IPS-18a (cell line): ENCODE measurements around the gene ADCY1.

Source experiments
- H3K27ac ChIP-seq: one replicate; pipeline ENCODE4 v1.5.1; 2013; ENCODE audit warnings: low read length
- H3K27me3 ChIP-seq: one replicate; pipeline ENCODE4 v1.6.1; 2013; ENCODE audit warnings: mild to moderate bottlenecking, low read length; ENCODE audit not compliant: control insufficient read depth, insufficient read depth
- H3K36me3 ChIP-seq: one replicate; pipeline ENCODE4 v1.6.1; 2013; ENCODE audit warnings: low read depth, low read length; ENCODE audit not compliant: control insufficient read depth
- H3K4me1 ChIP-seq: one replicate; pipeline ENCODE4 v1.6.1; 2013; ENCODE audit warnings: low read depth, low read length; ENCODE audit not compliant: control insufficient read depth
- H3K4me3 ChIP-seq: one replicate; pipeline ENCODE4 v1.5.1; 2013; ENCODE audit warnings: low read length
- H3K9ac ChIP-seq: one replicate; pipeline ENCODE4 v1.6.1; 2013; ENCODE audit warnings: mild to moderate bottlenecking, low read length, moderate library complexity
- H3K9me3 ChIP-seq: one replicate; pipeline ENCODE4 v1.6.1; 2013; ENCODE audit warnings: low read depth, low read length; ENCODE audit not compliant: control insufficient read depth

The ADCY1 gene

DNA sequence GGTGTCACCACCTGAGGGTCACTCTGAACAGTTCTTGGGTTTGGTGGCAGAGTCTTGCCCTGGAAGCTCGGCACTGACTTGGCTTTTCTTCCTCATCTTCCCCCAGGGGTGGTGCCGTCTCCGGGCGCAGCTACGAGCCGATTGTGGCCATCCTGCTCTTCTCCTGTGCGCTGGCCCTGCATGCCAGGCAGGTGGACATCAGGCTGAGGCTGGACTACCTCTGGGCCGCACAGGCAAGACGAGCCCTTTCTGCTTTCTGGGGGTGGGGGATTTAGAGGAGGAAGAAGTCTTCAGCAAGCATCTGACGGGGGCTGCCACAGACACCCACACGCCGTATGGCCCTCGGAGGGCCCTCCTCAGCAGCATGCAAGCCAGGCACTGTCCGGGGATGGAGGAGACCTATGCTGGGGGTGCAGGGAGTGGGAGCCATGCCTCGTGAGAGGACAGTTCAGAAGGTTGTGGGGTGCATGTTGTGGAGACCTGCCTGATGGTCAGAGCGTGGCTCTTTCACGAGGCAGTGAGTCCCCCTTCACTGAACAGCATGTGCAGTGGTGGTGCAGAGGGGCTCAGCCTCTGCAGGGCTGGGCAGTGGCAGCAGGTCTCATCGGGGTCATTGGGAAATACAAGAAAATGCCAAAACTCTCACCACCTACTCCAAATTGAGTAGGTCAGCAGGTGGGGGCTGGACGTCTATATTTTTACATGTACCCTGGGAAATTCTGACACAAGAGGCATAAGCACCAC, 112.4 kb downstream of the ADCY1 start:
- Histone ChIP-seq H3K4me3 (no peak overlapping the region), H3K27ac (no peak overlapping the region)

GRCh38 chr7:45687185-45687560, 113.0 kb downstream of the ADCY1 start:
- H3K9me3 ChIP-seq = no peaks in the 10 kb centered on the region
- H3K27me3 ChIP-seq = no peaks in the 10 kb centered on the region
- no peaks in the 10 kb centered on the region for H3K4me1 ChIP-seq
- H3K9ac ChIP-seq = no peak overlapping the region
- H3K4me3 ChIP-seq = no peak overlapping the region
- H3K27ac ChIP-seq = no peak overlapping the region
- peaks cover 5% of the 10 kb centered on the region for H3K36me3 ChIP-seq

More for the DNA sequence above, 112.4 kb downstream of the ADCY1 start:
- H3K9ac ChIP-seq = no peak overlapping the region
- no peaks in the 10 kb centered on the region for H3K27me3 ChIP-seq
- no peaks in the 10 kb centered on the region for H3K36me3 ChIP-seq
- no peaks in the 10 kb centered on the region for H3K9me3 ChIP-seq
- no peaks in the 10 kb centered on the region for H3K4me1 ChIP-seq

GRCh38 chr7:45687721-45688120, 113.6 kb downstream of the ADCY1 start:
- Histone ChIP-seq H3K36me3 (peaks cover 7% of the 10 kb centered on the region), H3K4me3 (no peak overlapping the region), H3K9me3 (no peaks in the 10 kb centered on the region), H3K27ac (no peak overlapping the region), H3K9ac (no peak overlapping the region), H3K4me1 (no peaks in the 10 kb centered on the region), H3K27me3 (no peaks in the 10 kb centered on the region)

DNA sequence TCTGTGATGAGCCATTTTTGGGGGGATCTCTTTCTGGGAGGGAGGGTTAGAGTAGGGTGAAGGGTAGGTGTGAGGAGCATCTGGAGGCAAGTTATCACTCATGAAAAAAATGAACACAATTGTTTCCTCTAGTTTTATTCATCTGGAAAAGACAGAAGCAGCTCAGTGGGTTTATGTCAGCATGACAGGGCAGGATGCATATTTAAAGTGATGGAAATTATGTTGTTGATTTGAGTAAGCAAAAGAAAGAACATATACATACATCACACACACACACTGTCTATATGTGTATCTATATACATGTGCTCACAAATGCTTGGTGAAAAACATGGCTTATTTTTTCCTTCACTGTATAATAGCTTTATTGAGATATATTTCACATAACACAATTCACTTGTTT, 114.2 kb downstream of the ADCY1 start:
- no peaks in the 10 kb centered on the region for H3K27me3 ChIP-seq
- no peak overlapping the region for H3K9ac ChIP-seq
- H3K4me1 ChIP-seq = no peaks in the 10 kb centered on the region
- H3K4me3 ChIP-seq = no peak overlapping the region
- H3K9me3 ChIP-seq = no peaks in the 10 kb centered on the region
- no peak overlapping the region for H3K27ac ChIP-seq
- peaks cover 7% of the 10 kb centered on the region for H3K36me3 ChIP-seq

GRCh38 chr7:45689011-45689796, 115.0 kb downstream of the ADCY1 start:
- no peak overlapping the region for H3K9ac ChIP-seq
- H3K4me3 ChIP-seq = no peak overlapping the region
- no peaks in the 10 kb centered on the region for H3K4me1 ChIP-seq
- H3K27ac ChIP-seq = no peak overlapping the region
- H3K36me3 ChIP-seq = peaks cover 7% of the 10 kb centered on the region
- no peaks in the 10 kb centered on the region for H3K27me3 ChIP-seq
- no peaks in the 10 kb centered on the region for H3K9me3 ChIP-seq

DNA sequence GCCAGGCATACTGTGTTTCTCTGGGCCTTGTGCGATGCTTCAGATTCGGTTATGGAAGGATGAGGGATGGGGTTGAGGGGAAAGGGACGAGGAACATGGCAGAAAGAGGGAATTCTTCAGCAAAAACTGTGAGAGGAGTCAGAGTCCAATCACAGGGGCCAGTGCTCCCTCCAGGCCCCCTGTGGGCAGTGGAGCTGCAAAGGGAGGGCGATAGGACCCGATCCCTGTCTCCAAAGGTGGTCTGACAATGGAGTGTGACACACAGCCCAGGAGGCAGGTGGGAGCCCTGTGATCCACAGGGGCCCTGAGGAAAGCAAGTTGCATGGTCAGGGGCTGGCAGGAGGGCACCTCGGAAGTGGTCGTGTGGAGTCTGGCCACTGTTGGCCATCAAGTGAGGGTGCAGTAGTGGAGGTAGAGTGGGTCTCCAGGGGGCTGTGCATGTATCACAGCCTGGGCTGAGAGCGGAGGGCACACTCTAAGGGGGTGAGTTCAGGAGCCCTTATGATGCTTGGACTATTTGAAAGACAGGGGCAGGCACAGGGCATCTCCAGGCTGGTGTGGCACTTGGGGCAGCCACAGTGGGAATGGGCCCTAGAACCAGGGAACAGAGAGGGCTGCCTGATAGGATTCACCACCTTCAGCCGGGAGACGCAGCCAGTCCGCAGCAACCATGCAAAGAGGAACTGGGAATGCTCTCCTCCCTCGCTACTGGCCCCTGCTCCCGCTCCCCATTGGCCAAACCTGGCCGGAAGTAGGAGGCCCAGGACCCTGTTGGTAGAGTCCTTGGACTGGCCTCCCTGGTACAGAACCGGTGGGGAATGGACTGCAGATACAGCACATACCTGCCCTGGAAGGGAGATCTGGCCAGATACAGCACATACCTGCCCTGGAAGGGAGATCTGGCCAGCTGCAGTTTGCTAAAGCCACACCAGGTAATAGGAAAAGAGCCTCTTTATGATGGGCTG, 115.9 kb downstream of the ADCY1 start:
- Histone ChIP-seq H3K27ac (no peak overlapping the region), H3K4me3 (no peak overlapping the region), H3K27me3 (no peaks in the 10 kb centered on the region), H3K9ac (no peak overlapping the region), H3K9me3 (no peaks in the 10 kb centered on the region), H3K4me1 (no peaks in the 10 kb centered on the region), H3K36me3 (peaks cover 7% of the 10 kb centered on the region)

DNA sequence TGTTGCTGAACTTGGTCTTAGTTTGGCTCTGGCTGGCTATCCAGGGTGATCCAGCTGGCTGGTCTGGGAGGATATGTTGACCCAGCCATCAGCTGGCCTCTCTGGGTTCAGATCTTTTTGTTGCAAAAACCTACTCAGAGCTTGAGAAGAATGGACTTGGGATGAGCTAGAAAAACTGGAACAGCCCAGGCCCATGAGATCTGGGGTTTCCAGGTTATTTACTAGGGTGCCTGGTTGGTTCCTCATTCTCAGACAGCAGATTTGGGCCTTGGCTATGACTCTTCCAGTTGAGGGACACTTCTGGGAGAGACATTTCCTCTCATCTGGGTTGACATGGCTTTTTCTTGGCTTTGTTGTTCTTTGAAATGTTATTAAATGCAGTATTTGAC, 116.6 kb downstream of the ADCY1 start:
- H3K9me3 ChIP-seq = no peaks in the 10 kb centered on the region
- peaks cover 7% of the 10 kb centered on the region for H3K36me3 ChIP-seq
- H3K27me3 ChIP-seq = no peaks in the 10 kb centered on the region
- H3K4me3 ChIP-seq = no peak overlapping the region
- H3K27ac ChIP-seq = no peak overlapping the region
- no peak overlapping the region for H3K9ac ChIP-seq
- H3K4me1 ChIP-seq = no peaks in the 10 kb centered on the region

DNA sequence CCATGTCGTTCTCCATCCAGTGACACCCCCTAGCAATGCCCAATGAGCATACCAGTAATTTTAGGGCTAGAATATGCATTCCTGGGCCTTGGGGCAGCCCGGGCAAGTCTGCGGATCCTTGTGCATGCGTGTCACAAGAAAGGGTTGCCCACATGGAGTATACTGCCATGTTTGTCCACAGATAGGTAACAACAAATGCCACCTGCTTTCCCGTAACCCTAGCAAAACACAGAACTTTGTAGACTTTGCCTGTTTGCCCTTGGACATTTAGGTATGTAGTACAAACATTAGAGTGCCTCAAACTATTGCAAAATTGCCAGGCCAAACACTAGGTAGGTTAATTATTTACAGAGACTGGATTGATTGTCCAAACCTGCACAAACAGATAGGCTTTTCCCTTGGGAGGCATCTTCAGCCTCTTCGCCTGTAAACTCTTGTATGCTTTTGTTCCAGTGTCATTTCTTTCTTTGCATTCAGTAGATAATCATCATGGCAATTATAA, 117.0 kb downstream of the ADCY1 start:
- Histone ChIP-seq H3K36me3 (peaks cover 7% of the 10 kb centered on the region), H3K9ac (no peak overlapping the region), H3K9me3 (no peaks in the 10 kb centered on the region), H3K4me1 (no peaks in the 10 kb centered on the region), H3K4me3 (no peak overlapping the region), H3K27ac (no peak overlapping the region), H3K27me3 (no peaks in the 10 kb centered on the region)

DNA sequence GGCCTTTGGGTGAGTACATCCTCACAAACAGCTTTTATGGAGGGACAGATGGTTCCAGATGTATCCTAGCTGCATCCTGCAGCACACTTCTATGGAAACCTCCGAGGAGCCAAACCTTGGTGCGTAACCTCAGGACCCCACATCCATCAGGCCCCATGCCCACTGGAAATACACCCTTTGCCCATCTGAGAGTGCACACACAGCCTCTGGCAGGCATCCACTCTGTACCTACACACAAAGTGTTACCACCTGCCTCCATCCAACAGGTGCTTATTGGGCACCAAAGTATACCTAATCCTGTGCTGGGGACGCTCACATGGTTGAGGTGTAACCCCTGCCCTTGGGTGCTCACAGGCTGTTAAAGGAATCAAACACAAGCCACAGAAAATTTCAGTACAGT, 117.9 kb downstream of the ADCY1 start:
- Histone ChIP-seq H3K36me3 (peaks cover 7% of the 10 kb centered on the region), H3K4me3 (no peak overlapping the region), H3K27me3 (no peaks in the 10 kb centered on the region), H3K9ac (no peak overlapping the region), H3K9me3 (no peaks in the 10 kb centered on the region), H3K27ac (no peak overlapping the region), H3K4me1 (no peaks in the 10 kb centered on the region)

DNA sequence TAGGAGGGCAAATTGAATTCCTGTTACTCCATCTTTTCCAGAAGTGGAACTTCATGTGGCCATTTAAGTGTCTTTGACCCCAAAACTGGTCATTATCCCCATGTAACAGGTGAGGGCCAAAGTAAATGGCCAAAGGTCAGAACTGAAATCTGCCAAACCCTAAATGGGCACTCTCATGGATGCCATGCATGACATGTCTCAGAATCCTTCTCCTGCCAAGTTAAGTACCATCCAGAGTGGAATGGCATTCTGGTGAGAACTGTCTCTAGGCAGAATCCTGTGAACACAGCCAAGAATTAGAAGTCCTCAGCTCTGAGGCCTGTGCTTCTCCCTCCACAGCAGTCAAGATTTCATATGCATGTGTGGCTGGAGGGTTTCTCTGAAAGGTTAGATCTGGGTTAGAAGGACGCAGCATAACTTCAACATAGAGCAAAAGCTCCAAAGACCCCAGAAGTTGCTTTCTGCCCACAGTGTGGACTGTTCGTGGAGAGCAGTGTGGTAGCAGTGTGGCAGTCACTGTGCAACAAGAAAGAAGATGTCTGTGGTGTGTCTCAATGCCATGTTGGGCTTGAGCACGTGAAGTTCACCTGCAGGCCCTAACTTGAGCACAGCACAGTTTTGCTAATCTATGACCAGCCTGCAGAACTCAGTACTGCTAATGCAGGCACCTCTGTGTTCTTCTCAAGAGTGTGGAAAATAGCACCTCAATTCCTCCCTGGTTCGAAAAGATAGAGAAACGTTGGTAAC, 121.3 kb downstream of the ADCY1 start:
- Histone ChIP-seq H3K4me3 (no peak overlapping the region), H3K9ac (no peak overlapping the region), H3K27ac (no peak overlapping the region), H3K27me3 (no peaks in the 10 kb centered on the region), H3K4me1 (no peaks in the 10 kb centered on the region), H3K36me3 (peaks cover 7% of the 10 kb centered on the region), H3K9me3 (no peaks in the 10 kb centered on the region)
